Right lobe of liver (tissue), 6 donors: ENCODE results near the gene RCOR1. TPM values are rescaled to one million over a fixed set of nuclear protein-coding genes. Genes with fewer than 3 reads are reported as not detected.

Source experiments
- ATAC-seq, 4 donors: fragments of 200-7000 bp; cut with Tn5 transposase; one replicate each; pipeline ENCODE4 v1.9.1; 2020; ENCODE audit warnings: mild to moderate bottlenecking in 4 of 4, moderate library complexity in 4 of 4
- DNase-seq, 3 donors: peaks; one replicate each; pipeline ENCODE4 v3.0.0-alpha.2; 2020
- H3K27ac ChIP-seq, 3 donors: fragments of 200-600 bp; one replicate each; pipeline ENCODE4 v1.8.0; 2022
- H3K27me3 ChIP-seq, 2 donors: fragments of 200-600 bp; one replicate each; pipeline ENCODE4 v1.8.0; 2022
- H3K36me3 ChIP-seq, 4 donors: fragments of 200-600 bp; sonication (generic) in 1 of 4; one replicate each; pipeline versions ENCODE4 v1.5.1 to v1.8.0; 2017 to 2022; ENCODE audit warnings: control low read depth in 1 of 4
- H3K4me1 ChIP-seq, 4 donors: fragments of 200-600 bp; sonication (generic) in 1 of 4; one replicate each; pipeline versions ENCODE4 v1.5.1 to v1.8.0; 2017 to 2022; ENCODE audit warnings: control low read depth in 1 of 4
- H3K4me3 ChIP-seq, 3 donors: fragments of 200-600 bp; one replicate each; pipeline ENCODE4 v1.8.0; 2022
- H3K9me3 ChIP-seq, 4 donors: fragments of 200-600 bp; sonication (generic) in 1 of 4; one replicate each; pipeline versions ENCODE4 v1.5.1 to v1.8.0; 2017 to 2022; ENCODE audit warnings: control low read depth in 1 of 4
- POLR2A ChIP-seq: fragments of 450-650 bp; IDR thresholded peaks from one replicate; pipeline ENCODE4 v1.6.1; 2017; ENCODE audit warnings: antibody characterized with exemption, mild to moderate bottlenecking
- WGBS: methylation state at CpG from one replicate; pipeline ENCODE4 v1.1.6; 2018; ENCODE audit warnings: low coverage, low lambda C conversion rate; ENCODE audit not compliant: insufficient coverage; ENCODE audit errors: missing lambda C conversion rate; 5-methylcytosine and 5-hydroxymethylcytosine counted together
- intact Hi-C, 2 donors: fragments of 100-400 bp; cut with DNase I; formaldehyde crosslinking; loops; one replicate each; pipeline versions ENCODE4 v1.11.2 to v1.14.1; 2022
- total RNA-seq, 6 experiments: library from RNA; depleted of rRNA in 2 of 6; stranded (reverse); fragments of >200 nt in 2 of 6; fragmentation: NEBNext Ultra II Directional in 3 of 6; extraction: Animal tissue kit (Norgen Biotek cat#: 25700) in 3 of 6; gene quantifications; one replicate each; pipeline versions ENCODE4 v1.1.0 to v1.2.4, GENCODE V29; 2016 to 2023
- TF ChIP-seq, protein P1 (sequence below), 4 donors: fragments of 200-600 bp in 3 of 4; fragments of 450-650 bp in 1 of 4; IDR thresholded peaks; one replicate each; pipeline versions ENCODE4 v1.5.1 to v1.8.0; 2016 to 2022; ENCODE audit warnings: antibody characterized with exemption in 4 of 4, mild to moderate bottlenecking in 2 of 4
- donor health status: DM: no; HTN: yes; CAD: no.
- donor health status: DM: no; HTN: no; CAD: no.
- donor health status: DM: no; HTN: no; CAD: no.
- donor health status: DM: no; HTN: yes; CAD: no.
- donor health status: DM: no; HTN: yes; CAD: no.

The RCOR1 gene
- total RNA-seq, 6 experiments from 2014 or later = 7.5 to 14.1 (median 8.7) TPM

DNA sequence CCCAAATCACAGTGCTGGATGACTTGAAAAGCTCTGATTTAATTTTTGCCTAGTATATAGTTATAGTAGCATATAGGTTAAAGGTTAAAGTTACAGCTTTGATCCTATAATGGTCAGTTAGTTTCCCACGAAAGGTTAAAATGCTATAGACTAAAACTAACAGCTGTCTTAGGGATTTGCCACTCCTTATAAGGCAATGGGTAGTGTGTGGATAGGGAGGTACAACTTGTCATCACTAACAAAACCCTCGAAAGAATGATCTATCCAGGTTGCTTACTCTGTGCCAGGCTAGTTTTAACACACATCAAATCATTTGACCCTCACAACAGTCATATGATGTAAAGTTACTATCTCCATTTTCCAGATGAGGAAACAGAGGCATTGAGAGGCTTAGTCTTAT is 11.7 kb downstream of the RCOR1 start:
- intact Hi-C loops = no loop called here
- DNase-seq (no peak), ATAC-seq (no peak)
- Histone ChIP-seq H3K27ac (no peak overlapping the region), H3K4me1 (peaks cover 0 to 21% (median 1%) of the 10 kb centered on the region in 4 donors), H3K27me3 (no peaks in the 10 kb centered on the region), H3K9me3 (no peaks in the 10 kb centered on the region), H3K36me3 (no peaks in the 10 kb centered on the region), H3K4me3 (no peak overlapping the region)
- 88% methylated on average over 2 of the region's 2 CpGs for WGBS
- TF ChIP-seq, protein P1, sequence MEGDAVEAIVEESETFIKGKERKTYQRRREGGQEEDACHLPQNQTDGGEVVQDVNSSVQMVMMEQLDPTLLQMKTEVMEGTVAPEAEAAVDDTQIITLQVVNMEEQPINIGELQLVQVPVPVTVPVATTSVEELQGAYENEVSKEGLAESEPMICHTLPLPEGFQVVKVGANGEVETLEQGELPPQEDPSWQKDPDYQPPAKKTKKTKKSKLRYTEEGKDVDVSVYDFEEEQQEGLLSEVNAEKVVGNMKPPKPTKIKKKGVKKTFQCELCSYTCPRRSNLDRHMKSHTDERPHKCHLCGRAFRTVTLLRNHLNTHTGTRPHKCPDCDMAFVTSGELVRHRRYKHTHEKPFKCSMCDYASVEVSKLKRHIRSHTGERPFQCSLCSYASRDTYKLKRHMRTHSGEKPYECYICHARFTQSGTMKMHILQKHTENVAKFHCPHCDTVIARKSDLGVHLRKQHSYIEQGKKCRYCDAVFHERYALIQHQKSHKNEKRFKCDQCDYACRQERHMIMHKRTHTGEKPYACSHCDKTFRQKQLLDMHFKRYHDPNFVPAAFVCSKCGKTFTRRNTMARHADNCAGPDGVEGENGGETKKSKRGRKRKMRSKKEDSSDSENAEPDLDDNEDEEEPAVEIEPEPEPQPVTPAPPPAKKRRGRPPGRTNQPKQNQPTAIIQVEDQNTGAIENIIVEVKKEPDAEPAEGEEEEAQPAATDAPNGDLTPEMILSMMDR (IDR thresholded peaks at IDR 0.05) = no peak
- TF ChIP-seq POLR2A = no peak

DNA sequence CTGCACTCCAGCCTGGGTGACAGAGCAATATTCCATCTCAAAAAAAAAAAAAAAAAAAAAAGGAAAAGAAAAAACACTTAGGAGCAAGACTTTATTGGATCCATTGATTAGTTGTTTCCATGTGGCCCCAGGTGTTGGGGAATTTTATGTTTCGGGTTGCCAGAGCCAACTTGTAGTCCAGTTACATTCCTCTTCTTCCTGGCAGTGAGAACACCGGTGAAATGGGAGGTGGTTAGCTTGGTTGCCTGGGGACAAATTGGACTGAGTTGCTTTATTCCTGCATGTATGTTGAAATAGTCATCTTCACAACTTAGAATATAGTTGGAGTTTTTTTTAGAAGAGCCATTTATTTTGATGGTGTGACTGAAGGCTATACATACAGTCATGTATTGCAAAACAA is 12.6 kb downstream of the RCOR1 start:
- H3K4me3 ChIP-seq = no peak overlapping the region
- TF ChIP-seq, protein P1 (IDR thresholded peaks at IDR 0.05) = no peak
- TF ChIP-seq POLR2A = no peak
- intact Hi-C loops = no loop called here
- H3K27ac ChIP-seq = no peak overlapping the region
- H3K9me3 ChIP-seq = no peaks in the 10 kb centered on the region
- H3K4me1 ChIP-seq = peaks cover 0 to 21% (median 1%) of the 10 kb centered on the region in 4 donors
- ATAC-seq (peak; percentile 33 to 60 (median 48)), DNase-seq (no peak)
- 50% methylated on average over 2 of the region's 2 CpGs for WGBS
- no peaks in the 10 kb centered on the region for H3K27me3 ChIP-seq
- no peaks in the 10 kb centered on the region for H3K36me3 ChIP-seq

DNA sequence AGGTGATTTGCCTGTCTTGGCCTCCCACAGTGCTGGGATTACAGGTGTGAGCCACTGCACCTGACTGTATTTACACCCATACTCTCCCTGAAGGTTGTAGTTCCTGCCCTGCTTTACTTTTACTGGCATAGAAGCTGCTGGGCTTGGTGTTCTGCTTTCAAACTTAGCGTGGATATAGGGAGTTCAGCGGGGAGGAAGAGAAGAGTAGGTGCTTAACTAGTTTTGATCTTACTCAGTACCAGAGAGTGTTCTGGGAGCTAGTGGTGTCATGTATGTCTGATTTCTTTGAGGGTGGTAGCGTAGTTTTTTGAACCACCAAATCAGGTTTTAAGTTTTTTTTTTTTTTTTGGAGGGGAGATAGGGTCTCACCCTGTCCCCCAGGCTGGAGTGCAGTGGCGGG is 13.8 kb downstream of the RCOR1 start:
- DNase-seq = no peak
- TF ChIP-seq, protein P1 (IDR thresholded peaks at IDR 0.05) = no peak
- no peak for TF ChIP-seq POLR2A
- no peaks in the 10 kb centered on the region for H3K36me3 ChIP-seq
- 86% methylated on average over 4 of the region's 4 CpGs for WGBS
- no peak for ATAC-seq
- H3K27ac ChIP-seq = no peak overlapping the region
- no peak overlapping the region for H3K4me3 ChIP-seq
- H3K27me3 ChIP-seq = no peaks in the 10 kb centered on the region
- no peaks in the 10 kb centered on the region for H3K9me3 ChIP-seq
- intact Hi-C loops = no loop called here
- H3K4me1 ChIP-seq = peaks cover 0 to 21% (median 1%) of the 10 kb centered on the region in 4 donors

GRCh38 chr14:102608064-102608446 is 15.6 kb downstream of the RCOR1 start:
- no peaks in the 10 kb centered on the region for H3K9me3 ChIP-seq
- intact Hi-C loops = no loop called here
- WGBS = 87% methylated on average over 4 of the region's 4 CpGs
- H3K36me3 ChIP-seq = no peaks in the 10 kb centered on the region
- ATAC-seq (no peak), DNase-seq (no peak)
- no peak for TF ChIP-seq POLR2A
- TF ChIP-seq, protein P1 (IDR thresholded peaks at IDR 0.05) = no peak
- peaks cover 0 to 15% (median 1%) of the 10 kb centered on the region in 4 donors for H3K4me1 ChIP-seq
- no peak overlapping the region for H3K27ac ChIP-seq
- H3K27me3 ChIP-seq = no peaks in the 10 kb centered on the region
- H3K4me3 ChIP-seq = no peak overlapping the region
